ENCODE results near the gene LHFPL5.

GRCh38 chr6:35833536-35833935, 28.4 kb downstream of the LHFPL5 start:
- no peak for TF ChIP-seq CTCF (optimal IDR thresholded peaks at IDR 0.05 in 1 of 3, IDR thresholded peaks at IDR 0.05 in 1 of 3, conservative IDR thresholded peaks at IDR 0.05 in 1 of 3; ENCODE audit: extremely low read depth in 1 of 3, insufficient read depth in 2 of 3, low read length in 3 of 3)
- no peak for TF ChIP-seq EZH2 (IDR thresholded peaks at IDR 0.05; ENCODE audit: low read length)

All from keratinocyte (primary cell).